HG02678 (cell line): ENCODE data around the gene SP140.
"Not testable (repeated sequence)": the region's sequence is repeated elsewhere in the genome, so short reads cannot be mapped to it uniquely, and the experiment has no call there.

ENCODE experiments used
- ATAC-seq: cut with Tn5 transposase; IDR thresholded peaks from one replicate; pipeline ENCODE4 v1.9.1; 2021; ENCODE audit warnings: mild to moderate bottlenecking, moderate library complexity; ENCODE audit not compliant: unreplicated experiment

The SP140 gene

DNA sequence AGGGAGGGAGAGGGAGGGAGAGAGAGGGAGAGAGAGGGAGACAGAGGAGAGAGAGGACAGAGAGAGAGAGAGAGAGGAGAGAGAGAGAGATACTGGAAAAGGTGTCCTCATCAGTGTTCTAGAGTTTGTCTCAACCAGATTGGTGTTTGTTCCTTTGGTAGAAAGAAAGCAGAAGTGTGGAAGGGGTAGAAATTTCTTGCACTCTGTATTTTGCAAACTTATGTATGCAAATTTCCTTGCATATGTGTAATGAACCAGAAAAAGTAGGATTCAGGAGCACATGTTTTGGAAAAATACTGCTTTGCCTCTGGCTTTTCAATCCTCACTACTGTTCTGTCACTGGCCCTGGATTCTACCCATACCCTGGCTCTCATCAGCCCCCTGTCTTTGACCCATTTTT, 1.1 kb upstream of the SP140 start:
- no peak for ATAC-seq

DNA sequence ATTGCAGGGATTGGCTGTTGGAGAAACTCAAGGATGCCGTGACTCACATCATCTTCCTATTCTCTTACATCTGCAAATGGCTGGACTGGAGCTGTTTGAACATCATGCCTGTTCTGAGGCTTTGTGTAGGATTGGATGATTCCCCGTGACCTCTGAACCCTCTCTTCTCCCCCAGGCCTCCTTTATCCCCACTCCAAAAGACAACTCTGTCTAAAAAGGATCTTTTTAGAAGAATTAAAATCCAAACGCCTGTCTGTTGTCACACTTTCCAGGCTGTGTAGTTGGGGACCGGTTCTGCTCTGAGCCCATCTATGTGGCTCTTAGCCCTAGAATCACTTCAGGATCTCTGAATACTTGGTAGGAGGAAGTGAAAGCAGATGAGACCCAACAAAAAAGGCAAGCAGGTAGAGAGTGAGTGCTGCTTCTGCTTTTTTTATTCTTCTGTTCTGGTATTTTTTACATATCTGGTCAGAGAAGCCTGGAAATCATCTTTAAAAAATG, 565 bp downstream of the SP140 start:
- peak; percentile 69 for ATAC-seq

DNA sequence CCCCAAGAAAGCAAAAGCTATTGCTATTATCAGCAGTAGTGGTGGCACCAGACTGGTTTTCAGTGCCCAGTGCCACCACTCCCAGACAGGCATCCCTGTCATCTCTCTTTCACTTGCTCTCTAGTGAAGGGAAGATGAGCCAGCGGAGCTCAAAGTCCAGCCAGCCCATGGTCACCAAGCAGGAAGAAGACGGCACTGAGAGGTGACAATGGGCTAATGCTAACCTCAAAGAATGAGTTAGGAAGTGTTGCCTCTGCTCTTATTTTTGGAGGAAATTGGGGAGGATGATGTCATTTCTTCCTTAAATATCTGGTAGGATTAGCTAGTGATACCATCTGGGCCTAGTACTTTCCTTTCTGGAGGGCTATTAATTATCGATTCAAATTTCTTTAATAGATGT, 1.7 kb downstream of the SP140 start:
- ATAC-seq, result no peak

DNA sequence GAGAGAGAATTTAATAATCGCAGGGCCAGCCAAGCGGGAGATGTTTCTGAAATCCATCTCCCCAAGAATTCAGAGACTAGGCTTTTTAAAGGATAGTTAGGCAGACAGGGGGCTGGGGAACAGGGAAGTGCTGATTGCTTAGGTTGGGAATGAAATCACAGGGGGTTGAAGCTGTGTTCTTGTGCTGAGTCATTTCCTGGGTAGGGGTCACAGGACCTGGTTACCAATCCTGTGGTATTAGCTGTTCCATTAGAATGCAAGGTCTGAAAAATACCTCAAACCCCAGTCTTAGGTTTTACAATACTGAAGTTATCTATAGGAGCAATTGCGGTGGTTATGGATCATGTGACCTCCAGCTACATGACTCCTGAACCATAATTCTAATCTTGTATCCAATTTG, 4.6 kb downstream of the SP140 start:
- no peak for ATAC-seq

DNA sequence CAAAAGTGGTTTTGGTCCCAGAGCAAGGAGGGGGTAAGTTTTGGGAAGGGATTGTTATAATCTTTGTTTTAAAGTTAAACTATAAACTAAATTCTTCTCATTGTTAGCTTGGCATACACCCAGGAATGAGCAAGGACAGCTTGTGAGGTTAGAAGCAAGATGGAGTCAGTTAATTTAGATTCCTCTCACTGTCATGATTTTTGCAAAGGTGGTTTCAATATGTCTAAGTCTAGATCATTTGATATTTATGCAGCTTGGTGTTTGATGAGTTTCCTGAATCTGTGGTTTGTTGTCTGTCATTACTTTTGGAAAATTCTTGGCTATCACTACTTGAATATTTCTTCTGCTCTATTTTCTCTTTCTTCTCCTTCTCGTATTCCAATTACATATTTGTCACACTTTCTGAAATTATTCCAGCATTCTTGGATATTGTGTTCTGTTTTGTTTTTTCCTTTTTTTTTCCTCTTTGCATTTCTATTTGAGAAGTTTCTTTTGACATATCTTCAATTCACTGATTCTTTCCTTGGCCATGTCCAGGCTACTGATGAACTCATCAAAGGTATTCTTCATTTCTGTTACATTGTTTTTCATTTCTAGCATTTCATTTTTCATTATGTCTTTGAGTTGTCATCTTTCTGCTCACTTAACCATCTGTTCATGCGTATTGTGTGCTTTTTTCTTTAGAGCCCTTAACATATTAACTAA, 5.1 kb downstream of the SP140 start:
- no peak for ATAC-seq

DNA sequence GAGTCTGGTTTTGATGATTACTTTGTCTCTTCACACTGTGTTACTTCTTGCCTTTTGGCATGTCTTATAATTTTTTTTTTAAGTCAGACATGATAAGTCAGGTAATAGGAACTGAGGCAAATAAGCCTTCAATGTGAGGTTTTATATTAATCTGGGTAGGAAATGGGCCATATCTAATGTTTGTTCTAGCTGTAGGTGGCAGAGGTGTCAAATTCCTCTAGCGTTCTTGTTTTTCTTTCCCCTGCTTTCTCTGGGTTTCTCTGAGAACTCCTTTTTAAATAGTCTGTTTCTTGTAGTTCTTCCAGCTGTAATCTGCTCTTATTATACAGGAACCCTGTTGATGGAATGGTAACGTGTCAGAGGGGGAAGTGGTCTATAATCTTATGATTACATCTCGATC, 5.7 kb downstream of the SP140 start:
- no peak for ATAC-seq

DNA sequence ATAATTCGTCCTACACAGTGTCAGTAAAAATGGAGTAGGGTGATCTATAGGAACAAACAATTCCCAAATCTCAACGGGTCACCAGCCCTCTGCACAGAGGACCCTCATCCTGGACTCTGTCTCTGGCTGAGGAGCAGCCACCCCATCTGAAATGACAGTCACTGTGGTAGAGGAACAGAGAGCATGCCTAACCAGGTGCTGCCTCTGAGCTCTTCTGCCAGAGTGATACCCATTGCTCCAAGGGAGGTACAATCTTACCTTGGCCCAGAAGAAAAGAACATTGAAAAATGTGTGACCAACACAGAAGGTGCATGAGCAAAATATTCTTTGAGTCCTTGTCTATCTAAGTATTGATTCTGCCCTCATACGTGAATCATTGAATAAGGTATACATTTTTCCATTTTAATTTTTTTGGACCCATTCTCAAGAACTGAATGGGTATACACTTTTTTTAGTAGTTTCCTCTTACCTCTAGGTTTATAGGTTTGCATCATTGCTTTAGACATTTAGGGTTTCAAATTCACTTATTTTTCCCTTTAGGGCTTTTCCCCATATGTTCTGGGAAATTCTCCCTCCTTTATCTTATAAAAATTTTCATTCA, 8.7 kb downstream of the SP140 start:
- peak; percentile 61 for ATAC-seq

DNA sequence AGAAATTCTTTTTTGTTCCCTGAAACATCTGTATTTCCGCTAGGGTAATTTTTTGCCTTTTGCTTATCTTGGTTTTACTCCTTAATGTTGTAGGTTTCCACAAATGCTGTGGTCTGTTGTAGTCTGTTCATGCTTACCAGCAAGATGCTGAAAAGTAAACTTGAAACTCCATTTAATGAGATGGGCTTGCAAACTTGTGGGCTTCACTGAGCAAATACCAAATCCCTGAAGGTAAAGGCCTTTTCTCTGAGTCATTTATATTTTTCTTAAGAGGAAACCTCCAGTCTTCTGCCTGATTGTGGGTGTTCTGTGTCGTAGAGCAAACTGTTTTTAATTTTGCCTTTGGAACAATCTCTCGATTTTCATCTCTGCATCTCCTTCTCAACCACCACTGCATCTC, 9.3 kb downstream of the SP140 start:
- peak; percentile 53 for ATAC-seq

DNA sequence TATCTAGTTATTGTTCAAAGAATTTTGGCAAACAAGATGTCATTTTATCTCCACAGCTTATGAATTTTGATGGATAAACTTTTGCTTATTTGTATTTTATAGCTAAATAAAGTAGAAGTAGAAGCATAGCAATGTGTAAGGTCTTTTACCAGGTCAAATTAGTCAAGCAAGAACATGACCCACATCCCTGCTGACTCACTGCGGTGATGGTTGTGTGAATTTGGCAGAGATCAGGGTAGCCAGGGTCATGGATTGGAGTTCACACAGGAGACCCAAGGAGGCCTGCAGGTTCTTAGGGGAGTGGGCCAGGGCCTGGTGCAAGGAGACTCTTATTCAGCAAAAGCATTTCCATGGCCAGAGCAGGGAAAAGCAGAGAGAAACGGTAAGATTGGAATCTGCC, 18.7 kb downstream of the SP140 start:
- ATAC-seq, result no peak

DNA sequence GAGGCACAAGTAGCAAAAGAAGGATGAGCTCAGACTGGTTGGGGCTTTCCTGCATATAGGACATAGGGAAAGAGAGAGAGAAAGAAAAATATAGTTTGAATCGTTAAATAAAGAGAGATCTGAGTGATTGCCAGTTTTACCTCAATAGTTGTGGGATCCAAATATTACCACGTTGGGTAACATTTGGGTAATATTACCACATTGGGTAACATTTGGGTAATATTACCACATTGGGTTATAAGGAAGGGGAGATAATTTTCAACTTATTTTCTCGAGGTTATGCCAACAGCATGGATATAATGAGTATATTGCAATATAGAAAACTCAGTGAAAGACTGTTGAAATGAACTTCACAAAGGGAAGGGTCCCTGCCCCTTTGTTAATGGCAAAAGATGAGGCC, 20.7 kb downstream of the SP140 start:
- no peak for ATAC-seq

DNA sequence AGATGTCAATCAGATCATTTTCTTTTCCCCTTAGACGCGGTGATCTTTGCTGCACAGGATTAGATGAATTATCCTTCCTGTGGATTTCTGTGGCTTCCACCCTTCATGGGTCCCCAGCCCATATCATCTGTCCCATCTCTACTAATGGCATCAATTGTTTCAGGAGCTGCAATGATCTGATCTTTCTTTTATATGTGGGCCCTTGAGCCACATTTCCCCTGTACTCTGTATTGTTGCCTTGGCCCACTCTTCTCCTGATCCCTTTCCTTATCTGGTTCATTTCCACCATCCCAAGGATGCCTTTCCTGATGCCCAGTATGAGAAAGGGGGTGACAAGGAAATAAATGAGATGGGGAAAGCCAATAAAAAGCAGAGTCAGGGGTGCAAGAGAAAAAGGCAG, 24.7 kb downstream of the SP140 start:
- ATAC-seq, result no peak

DNA sequence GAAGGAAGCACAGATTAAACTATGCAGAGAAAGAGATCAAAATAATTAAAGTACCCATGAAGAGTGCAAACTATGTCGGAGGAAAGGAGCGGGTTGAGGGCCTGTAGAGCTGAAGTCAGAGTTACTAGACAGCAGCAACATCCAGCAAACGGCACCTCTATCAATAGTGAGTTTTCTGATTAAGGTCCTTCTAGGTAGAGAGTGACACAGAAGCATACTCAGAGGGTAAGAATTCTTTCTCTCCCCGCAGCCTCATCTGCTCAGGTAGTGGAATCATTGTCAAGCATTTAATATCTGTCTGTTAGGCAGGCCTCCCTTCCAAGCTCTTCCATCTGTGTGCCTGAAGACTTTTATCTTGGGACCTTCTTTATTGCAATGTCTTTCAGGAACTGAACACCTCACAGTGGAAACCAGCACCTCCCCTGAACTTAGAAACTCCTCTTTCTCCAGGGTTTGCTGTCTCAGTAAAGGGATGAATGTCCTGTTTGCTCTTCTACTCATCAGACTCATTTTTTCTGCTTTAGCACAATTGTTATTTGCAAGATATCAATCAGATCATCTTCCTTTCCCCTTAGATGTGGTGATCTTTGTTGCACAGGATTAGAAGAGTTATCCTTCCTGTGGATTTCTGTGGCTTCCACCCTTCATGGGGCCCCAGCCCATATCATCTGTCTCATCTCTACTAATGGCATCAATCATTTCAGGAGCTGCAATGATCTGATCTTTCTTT, 28.8 kb downstream of the SP140 start:
- ATAC-seq, result no peak

DNA sequence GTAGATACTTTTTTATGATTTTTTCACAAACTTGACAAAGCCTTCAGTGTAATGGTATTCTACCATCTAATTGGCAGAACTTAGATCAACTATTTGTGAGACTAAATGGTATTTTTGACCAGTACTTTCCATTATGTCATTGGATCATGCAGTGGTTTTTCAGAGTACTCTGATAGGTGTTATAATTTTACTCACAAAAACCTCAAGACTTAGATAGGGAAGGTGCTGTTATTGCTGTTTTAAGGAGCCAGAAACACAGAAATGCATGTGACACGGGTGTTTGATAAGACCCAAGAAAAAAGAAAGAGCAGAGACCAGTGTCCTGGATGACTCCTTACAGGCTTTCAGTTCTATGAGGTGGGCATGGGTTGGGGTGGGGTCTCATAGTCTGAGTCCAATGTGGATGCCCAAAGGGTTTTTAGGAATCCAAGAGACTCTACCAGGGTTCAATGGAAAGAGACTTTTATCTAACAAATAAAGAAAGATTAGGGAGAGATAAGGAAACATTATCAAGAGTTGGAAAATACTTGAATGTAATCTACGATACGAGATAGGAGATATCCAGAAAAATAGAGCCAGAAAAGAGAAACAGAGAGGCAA, 31.3 kb downstream of the SP140 start:
- ATAC-seq, result no peak

DNA sequence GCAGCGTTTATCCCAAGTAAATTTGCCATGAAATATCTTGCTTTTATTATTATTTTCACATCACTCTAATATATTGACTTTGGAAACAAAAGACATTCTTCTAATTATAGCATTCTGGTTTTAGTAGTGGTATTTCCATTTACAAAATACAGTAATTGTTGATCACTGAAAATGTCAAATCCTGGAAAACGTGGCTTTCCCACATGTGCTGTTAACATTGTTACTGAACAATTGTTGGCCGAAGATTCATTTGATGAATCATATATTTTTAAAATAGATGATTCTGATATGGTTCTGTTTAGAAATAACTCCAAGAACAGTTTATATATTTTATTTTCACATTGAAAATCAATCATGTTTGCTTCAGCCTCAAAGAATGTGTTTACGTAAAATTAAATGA, 32.9 kb downstream of the SP140 start:
- no peak for ATAC-seq

DNA sequence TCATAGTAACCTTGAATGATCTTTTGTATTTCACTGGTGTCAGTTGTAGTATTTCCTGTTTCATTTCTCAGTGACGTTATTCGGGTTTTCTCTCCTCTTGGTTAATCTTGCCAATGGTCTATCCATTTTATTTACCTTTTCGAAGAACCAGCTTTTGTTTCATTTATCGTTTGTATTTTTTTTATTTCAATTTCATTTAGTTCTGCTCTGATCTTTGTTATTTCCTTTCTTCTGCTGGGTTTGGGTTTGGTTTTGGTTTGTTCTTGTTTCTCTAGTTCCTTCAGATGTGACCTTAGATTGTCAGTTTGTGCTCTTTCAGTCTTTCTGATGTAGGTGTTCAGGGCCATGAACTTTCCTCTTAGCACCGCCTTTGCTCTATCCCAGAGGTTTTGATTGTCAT, 36.7 kb downstream of the SP140 start:
- no peak for ATAC-seq

DNA sequence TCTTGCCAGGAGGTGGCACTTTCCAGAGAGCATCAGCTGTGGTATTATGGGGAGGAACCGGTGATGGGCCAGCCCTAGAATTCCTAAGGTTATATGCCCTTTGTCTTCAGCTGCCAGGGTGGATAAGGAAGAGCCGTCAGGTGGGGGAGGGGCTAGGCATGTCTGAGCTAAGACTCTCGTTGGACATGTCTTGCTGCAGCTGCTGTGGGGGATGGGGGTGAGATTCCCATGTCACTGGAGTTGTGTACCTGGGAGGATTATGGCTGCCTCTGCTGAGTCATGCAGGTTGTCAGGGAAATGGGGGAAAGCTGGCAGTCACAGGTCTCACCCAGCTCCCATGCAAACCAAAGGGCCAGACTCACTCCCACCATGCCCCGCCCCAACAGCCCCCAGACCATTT, 39.4 kb downstream of the SP140 start:
- not testable (repeated sequence) for ATAC-seq

DNA sequence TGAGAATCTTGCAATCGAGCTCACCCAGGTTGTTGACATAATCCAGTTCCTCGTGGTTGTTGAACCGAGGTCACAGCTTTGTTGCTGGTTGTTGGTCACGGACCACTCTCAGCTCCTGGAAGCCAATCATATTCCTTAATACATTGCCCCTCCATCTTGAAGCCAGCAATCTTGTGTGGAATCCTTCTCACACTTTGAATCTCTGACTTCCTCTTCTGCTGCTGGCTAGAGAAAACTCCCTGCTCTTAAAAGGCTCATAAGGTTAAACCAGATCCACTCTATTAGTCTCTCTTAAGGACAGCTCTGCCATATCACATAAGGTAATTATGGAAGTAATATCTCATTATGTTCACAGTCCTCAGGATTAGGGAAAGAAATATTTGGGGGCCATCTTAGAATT, 41.1 kb downstream of the SP140 start:
- no peak for ATAC-seq

DNA sequence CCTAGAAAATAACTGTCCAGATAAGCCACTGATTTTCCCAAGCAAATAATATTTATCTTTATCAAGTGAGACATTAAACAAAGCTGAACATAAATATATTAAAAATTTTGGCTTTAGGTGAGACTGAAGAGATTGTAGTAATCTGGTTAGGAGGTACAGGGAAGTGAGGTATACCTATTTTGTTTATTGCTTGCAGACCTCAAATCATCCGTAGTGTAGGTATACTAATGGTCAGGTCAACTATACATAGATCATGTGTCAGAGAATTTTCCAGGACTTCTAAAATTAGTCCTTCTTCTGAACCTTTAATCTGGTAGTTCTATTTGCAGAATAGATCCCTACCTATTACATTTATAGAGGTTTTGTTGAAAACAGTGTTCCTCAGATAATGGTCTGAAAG, 41.5 kb downstream of the SP140 start:
- no peak for ATAC-seq

DNA sequence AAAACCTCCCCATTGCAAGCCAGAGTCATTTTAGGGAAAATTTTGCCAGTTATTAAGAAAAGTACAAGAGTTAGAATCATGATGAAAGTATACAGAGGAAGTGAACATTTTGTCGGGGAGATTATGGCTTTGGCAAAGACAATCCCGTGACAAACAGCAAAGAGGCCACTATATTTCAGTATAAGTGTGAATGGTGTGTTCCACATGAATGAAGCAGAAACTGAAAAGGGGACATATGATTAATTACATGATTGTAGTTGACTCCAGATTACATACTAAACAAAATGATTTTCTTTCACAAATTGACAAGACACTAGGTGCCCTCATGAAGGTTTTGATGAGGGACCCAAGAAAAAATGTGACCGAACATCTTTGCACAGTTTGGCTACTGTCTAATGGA, 42.0 kb downstream of the SP140 start:
- peak; percentile 61 for ATAC-seq

DNA sequence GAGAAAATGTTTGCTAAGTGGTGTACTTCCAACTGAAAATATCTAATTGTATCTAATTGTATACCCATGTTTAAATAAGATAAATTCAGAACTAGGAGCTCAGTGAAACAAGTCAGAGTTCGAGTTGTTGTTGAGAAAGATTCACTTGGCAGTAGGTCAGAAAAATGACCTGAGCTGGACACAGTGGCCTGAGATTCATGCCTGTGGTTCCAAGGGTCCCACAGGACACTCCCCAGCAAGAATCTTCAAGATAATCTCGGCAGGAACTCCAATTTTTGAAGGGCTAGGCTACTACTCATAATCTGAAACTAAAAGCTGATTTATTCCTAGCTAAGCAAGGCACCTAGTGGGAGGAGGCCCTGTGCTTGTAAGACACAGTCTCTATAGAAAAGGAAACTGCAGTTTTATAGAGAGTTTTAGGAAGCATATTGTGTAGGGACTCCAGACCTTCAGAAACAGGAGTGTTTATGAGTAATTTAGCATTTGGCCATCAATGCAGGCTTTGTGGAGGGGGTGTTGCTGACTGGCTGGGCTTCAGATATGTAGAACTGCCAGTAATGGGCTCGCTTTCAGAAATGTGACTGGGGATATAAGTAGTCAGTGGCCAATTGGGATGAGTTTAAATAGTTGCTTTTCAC, 43.2 kb downstream of the SP140 start:
- peak; percentile 55 for ATAC-seq

DNA sequence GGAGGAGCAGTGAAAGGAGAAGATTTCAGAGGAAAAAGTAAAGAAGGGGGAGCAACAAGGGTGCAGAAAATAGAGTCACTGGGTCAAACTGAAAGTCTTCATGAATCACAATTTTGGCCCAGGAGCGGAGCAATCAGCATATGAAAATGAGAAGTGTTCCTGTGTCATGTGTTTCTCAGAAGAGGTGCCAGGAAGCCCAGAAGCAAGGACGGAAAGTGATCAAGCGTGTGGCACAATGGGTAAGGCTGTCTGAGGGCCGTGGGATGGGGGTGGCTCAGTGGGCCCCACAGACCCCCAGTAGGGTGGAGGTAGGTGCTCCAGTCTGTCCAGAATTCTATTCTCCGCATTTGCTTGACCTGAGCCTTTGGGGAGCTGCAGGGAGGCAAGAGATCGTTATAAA, 44.2 kb downstream of the SP140 start:
- no peak for ATAC-seq
